ENCODE data around the gene RAB11FIP3.

DNA sequence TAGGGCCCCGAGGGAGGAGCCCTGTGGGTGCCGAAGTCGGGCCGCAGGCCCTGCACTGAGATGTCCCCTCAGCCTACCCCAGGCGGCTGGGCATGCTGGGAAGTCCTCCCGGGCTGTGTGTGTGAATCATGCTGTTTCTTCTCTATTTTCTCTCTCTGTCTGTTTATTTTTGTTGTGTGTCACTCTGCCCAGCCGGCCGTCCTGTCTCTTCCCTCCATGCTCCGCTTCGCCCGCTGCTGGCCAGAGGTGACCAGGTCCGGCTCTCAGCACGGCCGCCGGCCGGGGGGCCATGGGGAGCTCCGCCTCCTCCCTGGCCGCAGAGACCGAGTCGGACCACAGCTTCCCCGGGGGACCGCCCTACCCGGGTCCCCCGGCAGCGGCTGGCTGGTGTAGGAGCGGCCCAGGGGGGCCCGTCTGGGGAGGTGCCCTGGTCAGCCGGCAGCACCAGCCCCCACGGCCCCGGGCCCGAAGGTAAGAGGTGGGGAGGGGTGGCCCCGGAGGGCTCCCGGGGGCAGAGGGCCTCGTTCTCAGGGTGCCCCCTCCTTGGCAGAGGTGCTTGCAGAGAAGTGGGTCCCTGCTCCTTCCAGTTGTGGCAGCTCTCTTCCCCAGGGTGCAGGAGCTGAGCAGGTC lies 114.6 kb downstream of the RAB11FIP3 start:
- TF ChIP-seq ZNF17 (CRISPR knock-in tag; IDR thresholded peaks at IDR 0.05) (no peak), CREM (IDR thresholded peaks at IDR 0.05) (no peak), CREM (CRISPR knock-in tag; IDR thresholded peaks at IDR 0.05) (no peak), ZNF737 (CRISPR knock-in tag; IDR thresholded peaks at IDR 0.05; ENCODE audit: borderline replicate concordance) (no peak), ZBTB42 (CRISPR knock-in tag; IDR thresholded peaks at IDR 0.05) (no peak)
- TF ChIP-seq, protein P1, sequence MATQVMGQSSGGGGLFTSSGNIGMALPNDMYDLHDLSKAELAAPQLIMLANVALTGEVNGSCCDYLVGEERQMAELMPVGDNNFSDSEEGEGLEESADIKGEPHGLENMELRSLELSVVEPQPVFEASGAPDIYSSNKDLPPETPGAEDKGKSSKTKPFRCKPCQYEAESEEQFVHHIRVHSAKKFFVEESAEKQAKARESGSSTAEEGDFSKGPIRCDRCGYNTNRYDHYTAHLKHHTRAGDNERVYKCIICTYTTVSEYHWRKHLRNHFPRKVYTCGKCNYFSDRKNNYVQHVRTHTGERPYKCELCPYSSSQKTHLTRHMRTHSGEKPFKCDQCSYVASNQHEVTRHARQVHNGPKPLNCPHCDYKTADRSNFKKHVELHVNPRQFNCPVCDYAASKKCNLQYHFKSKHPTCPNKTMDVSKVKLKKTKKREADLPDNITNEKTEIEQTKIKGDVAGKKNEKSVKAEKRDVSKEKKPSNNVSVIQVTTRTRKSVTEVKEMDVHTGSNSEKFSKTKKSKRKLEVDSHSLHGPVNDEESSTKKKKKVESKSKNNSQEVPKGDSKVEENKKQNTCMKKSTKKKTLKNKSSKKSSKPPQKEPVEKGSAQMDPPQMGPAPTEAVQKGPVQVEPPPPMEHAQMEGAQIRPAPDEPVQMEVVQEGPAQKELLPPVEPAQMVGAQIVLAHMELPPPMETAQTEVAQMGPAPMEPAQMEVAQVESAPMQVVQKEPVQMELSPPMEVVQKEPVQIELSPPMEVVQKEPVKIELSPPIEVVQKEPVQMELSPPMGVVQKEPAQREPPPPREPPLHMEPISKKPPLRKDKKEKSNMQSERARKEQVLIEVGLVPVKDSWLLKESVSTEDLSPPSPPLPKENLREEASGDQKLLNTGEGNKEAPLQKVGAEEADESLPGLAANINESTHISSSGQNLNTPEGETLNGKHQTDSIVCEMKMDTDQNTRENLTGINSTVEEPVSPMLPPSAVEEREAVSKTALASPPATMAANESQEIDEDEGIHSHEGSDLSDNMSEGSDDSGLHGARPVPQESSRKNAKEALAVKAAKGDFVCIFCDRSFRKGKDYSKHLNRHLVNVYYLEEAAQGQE (IDR thresholded peaks at IDR 0.05; ENCODE audit: borderline replicate concordance in 1 of 2, low read depth in 1 of 2, low read length in 2 of 2): no peak
